ENCODE data around the gene WNT5B.
"Not testable (repeated sequence)": the region's sequence is repeated elsewhere in the genome, so short reads cannot be mapped to it uniquely, and the experiment has no call there.

WNT5B gene

GRCh38 chr12:1602706-1603105 lies 26.3 kb upstream of the WNT5B start:
- not testable (repeated sequence) for DNase-seq

DNA sequence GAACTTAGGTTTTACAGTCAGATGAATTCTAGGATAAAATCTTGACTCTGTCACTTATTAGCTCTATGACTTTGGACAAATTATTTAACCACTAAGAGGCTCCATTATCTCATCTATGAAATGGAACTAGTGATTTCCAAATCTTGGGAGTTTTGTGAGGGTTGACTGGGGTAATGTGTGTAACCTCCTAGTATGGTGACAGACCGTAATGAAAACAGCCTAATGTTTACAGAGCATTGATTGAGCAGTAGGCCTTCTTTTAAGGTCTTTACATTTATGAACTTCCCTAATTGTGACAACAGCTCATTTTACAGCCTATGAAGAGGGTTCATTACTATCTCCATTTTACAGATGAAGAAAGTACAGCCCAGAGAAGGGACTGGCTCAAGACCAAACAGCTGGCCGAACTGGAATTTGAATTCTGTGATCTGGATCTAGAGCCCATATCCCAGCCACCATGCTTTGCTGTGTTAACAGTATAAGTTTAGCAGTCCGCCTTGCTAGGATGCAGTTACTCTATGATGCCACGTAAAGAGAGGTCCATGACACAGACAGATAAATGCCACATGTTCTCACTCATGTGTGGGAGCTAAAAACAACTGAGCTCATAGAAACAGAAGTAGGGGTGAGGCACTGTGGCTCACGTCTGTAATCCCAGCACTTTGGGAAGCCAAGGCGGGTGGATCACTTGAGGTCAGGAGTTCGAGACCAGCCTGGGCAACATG lies 25.6 kb upstream of the WNT5B start:
- DNase-seq, result no peak

GRCh38 chr12:1604464-1604863 lies 24.6 kb upstream of the WNT5B start:
- no peak for DNase-seq

DNA sequence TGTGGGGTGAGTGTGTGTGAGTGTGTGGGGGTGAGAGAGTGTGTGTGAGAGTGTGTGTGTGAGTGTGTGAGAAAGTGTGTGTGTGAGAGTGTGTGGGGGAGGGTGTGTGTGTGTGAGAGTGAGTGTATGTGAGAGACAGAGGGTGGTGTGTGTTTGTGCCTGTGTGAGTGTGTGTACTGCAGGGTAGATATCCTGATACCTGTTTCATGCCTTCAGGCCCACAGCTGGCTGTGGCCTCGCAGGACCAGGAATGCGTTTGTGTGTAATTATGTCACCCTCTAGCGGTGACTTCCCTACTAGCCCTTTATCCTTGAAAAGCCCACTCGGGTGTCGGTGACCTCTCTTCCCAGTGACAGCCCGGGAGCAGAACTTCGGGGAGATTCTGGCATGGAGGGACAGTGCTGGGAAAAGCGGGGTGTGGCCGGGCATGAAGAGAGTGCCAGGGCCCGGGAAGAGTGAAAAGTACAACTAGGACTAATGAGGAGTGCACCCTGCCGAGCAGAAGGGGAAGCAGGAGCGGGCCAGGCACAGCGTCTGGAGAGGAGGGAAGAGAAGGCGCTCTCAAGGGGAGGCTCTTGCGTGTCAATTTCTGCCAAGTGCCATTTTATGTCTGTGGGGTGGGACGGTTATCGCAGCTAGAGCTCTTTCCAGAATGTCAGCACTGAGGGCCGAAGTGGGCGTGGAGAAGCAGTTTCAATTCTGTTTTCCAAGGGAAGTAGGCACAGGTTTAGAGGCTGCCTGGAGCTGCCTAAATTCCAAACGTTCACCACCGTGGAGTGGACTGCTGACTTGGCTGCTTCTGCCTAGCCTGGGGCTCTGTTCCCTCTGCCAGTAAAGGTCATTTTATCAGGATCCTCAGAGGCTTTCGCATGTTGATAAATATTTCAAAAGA lies 23.7 kb upstream of the WNT5B start:
- DNase-seq, result peak; percentile 13

DNA sequence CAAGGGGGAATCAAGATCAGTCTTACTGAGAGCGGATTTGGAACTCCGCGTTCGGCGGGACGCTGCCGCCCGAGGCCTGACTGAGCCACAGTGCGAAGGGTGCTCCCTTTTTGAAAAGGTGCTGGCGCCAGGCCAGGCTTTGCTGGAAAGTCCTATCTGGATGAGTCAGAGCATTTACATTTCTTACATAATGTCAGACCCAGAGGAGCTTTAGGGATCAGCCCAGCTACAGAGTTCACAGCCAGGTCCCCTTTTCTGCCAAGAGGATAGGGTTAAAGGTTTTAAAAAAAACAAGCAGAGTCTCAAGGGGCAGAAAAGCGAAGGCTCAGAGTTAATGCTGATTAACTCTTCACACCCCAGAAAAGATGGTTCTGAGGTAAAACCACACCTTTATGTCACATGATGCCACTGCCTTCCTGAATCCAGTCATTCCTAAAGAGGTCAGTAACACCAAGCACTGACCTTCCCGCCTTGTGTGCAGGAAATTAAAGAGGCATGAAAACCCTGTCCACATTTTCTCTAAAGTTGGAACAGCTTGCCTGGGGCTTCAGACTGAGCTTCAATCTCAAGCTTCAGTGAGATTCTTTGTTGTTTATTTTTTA lies 22.9 kb upstream of the WNT5B start:
- no peak for DNase-seq

DNA sequence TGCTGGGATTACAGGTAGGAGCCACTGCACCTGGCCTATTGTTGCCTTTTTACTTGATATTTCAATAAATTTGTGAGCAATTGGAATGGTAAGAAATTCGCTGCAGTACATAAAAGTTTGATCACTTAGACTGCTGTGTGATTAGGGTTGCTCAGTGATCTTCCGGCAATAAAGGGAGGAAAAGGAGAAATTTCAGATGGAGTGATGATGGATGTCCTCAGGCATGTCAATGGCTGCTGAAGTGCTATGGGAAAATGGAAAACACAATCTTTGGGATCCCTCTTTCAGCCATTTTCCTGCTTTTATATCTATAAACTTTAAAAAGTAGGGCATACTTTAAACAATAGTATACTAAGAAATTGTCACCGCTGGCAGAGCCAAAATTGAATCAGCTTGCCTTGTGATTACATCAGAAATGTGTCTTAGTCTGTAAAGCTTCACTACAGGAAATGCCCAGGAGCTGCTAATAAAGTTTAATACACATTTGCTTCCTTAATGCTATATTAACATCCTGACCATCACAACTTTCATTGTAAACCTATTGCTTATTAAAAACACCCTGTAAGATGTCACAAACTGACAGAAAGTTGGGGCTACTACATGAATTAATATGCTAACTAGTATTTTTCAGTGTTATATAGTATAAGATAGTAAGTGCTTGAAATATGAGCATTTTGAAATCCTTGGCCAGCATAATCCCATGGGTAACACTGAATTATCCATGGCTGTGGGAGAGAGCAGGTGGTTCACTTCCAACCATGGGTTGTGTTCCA lies 20.9 kb upstream of the WNT5B start:
- no peak for DNase-seq

DNA sequence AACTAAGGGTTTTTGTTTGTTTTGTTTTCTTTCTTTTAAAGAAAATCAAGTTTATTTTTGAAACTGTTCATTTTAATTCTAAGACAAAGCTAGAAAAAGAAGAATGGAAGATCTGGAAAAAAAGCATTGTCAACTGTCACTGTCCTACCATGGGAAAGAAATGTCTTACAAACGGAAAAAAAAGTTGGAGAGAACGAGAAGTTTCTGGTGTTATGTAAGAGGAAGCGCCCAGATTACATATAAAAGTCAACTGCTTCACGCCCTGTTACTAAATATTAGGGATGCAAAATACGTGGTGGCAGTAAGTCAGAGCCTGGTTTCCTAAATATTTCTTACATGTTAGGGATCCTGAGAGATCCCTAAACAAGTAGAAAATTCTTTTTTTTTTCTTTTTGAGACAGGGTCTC lies 20.3 kb upstream of the WNT5B start:
- no peak for DNase-seq

GRCh38 chr12:1610072-1610643 lies 18.9 kb upstream of the WNT5B start:
- DNase-seq, result no peak

DNA sequence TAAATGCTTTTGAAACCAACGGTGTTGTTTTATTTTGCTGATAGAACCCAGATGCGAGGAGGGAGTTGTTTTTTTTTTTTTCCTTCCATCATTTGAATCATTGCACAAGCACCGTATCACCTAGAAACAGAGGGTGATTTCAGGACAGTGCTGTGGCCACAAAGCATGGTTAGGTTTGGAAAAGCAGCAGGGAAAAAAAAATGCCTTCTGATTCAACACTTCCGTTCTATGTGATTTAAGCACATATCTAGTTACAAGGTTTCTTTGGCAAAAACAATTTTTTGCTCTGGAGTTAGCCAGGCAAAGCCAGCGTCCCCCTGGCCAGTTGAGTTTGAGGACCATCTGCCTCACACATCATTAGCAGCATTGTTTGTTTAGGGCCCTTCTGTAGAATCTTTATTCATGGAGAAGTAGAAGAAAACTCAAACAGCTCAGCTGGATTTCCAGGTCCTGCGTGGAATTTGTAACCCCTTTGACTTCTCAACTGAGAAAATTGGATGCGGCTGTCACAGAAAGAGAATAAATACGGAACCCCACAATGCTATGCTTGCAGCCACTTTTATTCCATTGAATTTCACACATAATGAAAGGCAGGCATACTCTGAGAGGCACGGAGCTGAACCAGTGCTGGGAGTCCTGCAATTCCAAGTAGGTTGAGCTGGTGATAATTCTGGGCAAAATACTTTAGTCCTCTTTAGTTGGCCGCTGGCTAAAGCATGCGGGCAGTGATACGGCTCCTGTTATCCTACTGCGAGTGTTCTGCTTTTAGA lies 17.0 kb upstream of the WNT5B start:
- DNase-seq, result no peak

DNA sequence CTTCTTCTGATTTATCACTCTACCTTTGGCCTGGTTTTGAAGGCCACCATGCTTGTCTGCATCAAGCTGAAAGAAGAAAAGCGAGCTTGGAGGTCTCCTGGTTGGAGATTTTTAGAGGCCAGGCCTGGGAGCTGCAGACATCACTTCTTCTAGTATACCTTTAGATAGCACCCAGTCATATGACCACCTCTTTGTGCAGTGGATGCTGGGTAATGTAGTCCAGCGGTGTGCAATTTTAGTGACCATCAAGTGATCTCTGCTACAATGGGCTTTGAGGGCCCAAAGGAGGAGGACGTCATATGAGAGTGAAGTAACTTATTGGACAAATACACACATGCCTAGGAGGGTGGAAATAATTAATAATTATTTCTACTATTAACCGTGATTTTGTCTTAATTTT lies 15.2 kb upstream of the WNT5B start:
- DNase-seq, result no peak

- DNase-seq, result no peak
These were observed 14.7 kb upstream of the WNT5B start for GRCh38 chr12:1614360-1614759.

- no peak for DNase-seq
These were observed 12.6 kb upstream of the WNT5B start for GRCh38 chr12:1616233-1617066.

DNA sequence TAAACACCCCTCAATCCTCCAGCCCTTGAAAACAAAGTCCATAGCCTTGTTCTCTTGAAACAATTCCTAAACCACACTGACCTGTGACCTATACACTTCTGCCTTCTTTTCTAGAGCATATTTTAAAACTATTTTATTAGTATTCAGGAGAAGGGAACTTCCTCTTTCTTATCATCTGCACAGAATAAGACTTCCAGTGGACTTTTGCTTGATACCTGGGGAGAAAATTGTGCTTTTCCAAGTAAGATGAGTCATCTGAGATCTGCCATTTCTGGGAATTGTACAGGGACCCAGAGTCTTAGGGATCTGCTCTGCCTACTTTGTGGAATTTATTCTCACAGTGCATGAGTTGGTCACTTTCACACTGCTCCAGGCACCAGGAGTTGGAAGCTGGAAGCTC lies 10.5 kb upstream of the WNT5B start:
- no peak for DNase-seq

DNA sequence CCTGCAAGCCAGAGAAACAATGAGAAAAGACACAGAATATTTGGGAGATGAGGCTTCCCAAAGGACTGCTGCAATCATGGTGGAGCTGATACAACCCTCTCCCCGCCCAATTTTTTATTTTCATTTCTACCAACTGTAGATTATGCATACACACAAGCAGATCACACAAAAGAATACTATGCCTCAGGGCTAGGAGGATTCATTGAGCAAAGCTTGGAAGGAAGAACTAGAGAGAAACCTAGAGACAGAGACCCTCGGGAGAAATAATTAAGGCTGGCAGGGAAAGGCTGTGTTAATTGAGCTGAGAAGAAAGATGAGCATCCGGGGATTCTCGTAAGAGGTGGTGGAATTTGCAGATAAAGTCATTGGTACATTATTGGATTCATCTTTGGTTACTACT lies 9.9 kb upstream of the WNT5B start:
- DNase-seq, result no peak

GRCh38 chr12:1619587-1619986 lies 9.4 kb upstream of the WNT5B start:
- DNase-seq, result no peak

- no peak for DNase-seq
These were observed 8.9 kb upstream of the WNT5B start for GRCh38 chr12:1620092-1620491.

- no peak for DNase-seq
These were observed 6.6 kb upstream of the WNT5B start for GRCh38 chr12:1622406-1622805.

DNA sequence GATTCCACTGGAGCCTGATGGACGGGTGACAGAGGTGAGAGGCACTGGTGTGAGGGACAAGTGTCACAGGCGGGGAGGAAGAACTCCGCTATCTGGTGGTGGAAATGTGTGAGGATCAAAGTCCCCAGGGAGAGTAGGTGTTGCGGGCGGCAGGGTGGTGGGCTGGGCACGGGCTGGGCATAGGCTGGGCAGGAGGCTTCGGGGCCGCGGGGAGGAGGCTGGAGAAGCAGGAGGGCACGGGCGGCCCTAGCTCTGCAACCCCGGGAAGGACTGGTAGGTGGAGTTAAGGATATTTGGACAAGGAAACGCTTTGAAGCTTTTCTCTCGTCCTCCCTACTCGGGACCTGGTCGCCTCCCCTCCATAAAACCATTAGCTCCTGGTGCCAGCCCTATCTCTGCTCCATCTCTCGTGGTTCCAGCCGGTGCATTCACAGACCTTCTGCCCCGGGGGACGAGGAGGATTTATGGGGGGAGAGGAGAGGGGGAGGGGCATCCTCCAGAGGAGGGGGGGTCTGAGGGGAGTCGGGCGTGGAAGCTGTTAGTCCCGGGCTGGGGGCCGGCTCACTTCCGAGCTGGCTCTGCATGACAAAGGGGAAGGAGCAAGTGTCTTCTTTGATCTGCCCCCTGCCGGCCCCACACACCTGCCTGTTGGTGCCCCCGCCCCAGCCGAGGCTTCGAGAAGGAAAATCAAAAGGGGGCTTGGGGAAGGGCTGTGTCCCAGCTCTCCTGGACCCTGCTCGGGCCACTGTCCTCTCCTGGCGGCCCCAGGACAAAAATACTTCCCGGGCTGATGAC lies 504 bp downstream of the WNT5B start:
- DNase-seq, result no peak

GRCh38 chr12:1630133-1630826 lies 1.2 kb downstream of the WNT5B start:
- peak; percentile 27 for DNase-seq
